ENCODE data around the gene GNB3. TPM values are rescaled to one million over a fixed set of nuclear protein-coding genes. Genes with fewer than 3 reads are reported as not detected.

GNB3 gene
- total RNA-seq, 1 experiment from 2014 or later, result 14.0 TPM

DNA sequence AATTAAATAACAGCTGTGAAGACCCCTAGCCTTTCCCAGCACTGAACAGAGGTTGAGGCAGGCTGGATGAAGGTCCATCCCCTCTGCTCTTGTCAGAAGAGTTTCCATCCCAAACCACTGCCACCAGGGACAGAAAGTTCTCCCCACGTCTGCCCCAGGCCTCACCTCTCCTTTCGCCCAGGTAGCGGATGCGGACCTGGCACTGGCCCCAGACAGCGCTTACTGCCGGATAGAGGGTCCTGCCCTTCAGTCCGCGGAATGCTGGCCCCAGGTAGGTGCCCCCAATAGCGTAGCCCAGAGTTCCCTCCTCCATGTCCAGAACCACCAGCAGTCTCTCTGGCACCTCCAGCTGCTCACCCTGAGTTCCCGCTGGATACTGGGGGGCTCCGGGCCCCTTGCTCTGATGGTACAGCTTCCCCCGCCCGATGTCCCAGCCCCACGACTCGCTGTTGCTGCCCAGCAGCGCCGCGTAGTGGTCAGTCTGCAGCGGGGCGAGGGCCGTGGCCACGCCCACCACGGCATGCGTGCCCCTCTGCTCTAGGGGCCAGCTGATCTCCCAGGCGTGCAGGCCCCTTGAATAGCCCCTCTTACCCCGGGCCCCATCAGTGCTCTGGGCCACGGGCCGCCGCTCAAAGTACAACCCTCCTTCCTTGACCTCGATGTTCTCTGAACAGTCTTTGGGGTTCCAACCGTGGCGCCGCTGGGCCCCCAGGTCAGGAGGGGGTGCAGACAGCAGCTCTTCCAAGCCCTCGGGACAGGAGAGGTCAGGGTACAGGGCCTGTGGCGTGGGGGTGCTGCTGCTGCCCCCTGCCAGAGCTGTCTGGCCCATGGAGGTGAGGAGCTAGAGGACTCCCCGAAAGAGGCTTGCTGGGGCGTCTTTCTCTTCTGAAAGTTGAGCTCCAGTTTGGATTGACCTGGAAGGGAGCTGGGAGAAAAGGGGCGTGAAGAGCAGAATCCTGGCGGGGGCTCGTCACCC, 31.6 kb downstream of the GNB3 start (continued):
- TF ChIP-seq RELA (CRISPR knock-in tag; IDR thresholded peaks at IDR 0.05; ENCODE audit: borderline replicate concordance) (no peak), TP53 (CRISPR knock-in tag; IDR thresholded peaks at IDR 0.05) (peak; percentile 38; the same call in 1 of the 2 replicates), NR1H2 (CRISPR knock-in tag; IDR thresholded peaks at IDR 0.05) (no peak), TEAD1 (CRISPR knock-in tag; IDR thresholded peaks at IDR 0.05) (peak; percentile 14; the same call in 1 of the 2 replicates), GRHL2 (CRISPR knock-in tag; IDR thresholded peaks at IDR 0.05; ENCODE audit: insufficient replicate concordance, severe bottlenecking) (no peak), OVOL2 (CRISPR knock-in tag; IDR thresholded peaks at IDR 0.05; ENCODE audit: borderline replicate concordance) (no peak), ZNF121 (CRISPR knock-in tag; IDR thresholded peaks at IDR 0.05) (no peak; the same call in 1 of the 2 replicates), ETV6 (CRISPR knock-in tag; IDR thresholded peaks at IDR 0.05) (no peak), JUN (CRISPR knock-in tag; IDR thresholded peaks at IDR 0.05) (no peak), ZNF317 (CRISPR knock-in tag; IDR thresholded peaks at IDR 0.05; ENCODE audit: borderline replicate concordance, low read depth) (no peak), CBFB (CRISPR knock-in tag; IDR thresholded peaks at IDR 0.05; ENCODE audit: low read depth) (no peak; the same call in 1 of the 2 replicates), SP1 (CRISPR knock-in tag; conservative IDR thresholded peaks at IDR 0.05) (peak; percentile 99), ZNF423 (CRISPR knock-in tag; IDR thresholded peaks at IDR 0.05) (no peak), FOXP1 (CRISPR knock-in tag; IDR thresholded peaks at IDR 0.05; ENCODE audit: borderline replicate concordance) (no peak)
- TF ChIP-seq, protein P1, sequence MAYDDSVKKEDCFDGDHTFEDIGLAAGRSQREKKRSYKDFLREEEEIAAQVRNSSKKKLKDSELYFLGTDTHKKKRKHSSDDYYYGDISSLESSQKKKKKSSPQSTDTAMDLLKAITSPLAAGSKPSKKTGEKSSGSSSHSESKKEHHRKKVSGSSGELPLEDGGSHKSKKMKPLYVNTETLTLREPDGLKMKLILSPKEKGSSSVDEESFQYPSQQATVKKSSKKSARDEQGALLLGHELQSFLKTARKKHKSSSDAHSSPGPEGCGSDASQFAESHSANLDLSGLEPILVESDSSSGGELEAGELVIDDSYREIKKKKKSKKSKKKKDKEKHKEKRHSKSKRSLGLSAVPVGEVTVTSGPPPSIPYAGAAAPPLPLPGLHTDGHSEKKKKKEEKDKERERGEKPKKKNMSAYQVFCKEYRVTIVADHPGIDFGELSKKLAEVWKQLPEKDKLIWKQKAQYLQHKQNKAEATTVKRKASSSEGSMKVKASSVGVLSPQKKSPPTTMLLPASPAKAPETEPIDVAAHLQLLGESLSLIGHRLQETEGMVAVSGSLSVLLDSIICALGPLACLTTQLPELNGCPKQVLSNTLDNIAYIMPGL (CRISPR knock-in tag; IDR thresholded peaks at IDR 0.05), result peak; percentile 78
- TF ChIP-seq, protein P2, sequence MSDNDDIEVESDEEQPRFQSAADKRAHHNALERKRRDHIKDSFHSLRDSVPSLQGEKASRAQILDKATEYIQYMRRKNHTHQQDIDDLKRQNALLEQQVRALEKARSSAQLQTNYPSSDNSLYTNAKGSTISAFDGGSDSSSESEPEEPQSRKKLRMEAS (CRISPR knock-in tag; IDR thresholded peaks at IDR 0.05), result peak; percentile 63; the same call in 1 of the 2 replicates
- TF ChIP-seq, protein P3, sequence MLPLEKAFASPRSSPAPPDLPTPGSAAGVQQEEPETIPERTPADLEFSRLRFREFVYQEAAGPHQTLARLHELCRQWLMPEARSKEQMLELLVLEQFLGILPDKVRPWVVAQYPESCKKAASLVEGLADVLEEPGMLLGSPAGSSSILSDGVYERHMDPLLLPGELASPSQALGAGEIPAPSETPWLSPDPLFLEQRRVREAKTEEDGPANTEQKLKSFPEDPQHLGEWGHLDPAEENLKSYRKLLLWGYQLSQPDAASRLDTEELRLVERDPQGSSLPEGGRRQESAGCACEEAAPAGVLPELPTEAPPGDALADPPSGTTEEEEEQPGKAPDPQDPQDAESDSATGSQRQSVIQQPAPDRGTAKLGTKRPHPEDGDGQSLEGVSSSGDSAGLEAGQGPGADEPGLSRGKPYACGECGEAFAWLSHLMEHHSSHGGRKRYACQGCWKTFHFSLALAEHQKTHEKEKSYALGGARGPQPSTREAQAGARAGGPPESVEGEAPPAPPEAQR (CRISPR knock-in tag; IDR thresholded peaks at IDR 0.05), result no peak
- TF ChIP-seq, protein P4, sequence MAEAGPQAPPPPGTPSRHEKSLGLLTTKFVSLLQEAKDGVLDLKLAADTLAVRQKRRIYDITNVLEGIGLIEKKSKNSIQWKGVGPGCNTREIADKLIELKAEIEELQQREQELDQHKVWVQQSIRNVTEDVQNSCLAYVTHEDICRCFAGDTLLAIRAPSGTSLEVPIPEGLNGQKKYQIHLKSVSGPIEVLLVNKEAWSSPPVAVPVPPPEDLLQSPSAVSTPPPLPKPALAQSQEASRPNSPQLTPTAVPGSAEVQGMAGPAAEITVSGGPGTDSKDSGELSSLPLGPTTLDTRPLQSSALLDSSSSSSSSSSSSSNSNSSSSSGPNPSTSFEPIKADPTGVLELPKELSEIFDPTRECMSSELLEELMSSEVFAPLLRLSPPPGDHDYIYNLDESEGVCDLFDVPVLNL (CRISPR knock-in tag; IDR thresholded peaks at IDR 0.05; ENCODE audit: borderline replicate concordance, low read depth), result no peak
- TF ChIP-seq, protein P5, sequence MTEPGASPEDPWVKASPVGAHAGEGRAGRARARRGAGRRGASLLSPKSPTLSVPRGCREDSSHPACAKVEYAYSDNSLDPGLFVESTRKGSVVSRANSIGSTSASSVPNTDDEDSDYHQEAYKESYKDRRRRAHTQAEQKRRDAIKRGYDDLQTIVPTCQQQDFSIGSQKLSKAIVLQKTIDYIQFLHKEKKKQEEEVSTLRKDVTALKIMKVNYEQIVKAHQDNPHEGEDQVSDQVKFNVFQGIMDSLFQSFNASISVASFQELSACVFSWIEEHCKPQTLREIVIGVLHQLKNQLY (CRISPR knock-in tag; IDR thresholded peaks at IDR 0.05), result 0 out of 2 replicates have a peak, but pooled peaks have one; percentile 75
- TF ChIP-seq, protein P6, sequence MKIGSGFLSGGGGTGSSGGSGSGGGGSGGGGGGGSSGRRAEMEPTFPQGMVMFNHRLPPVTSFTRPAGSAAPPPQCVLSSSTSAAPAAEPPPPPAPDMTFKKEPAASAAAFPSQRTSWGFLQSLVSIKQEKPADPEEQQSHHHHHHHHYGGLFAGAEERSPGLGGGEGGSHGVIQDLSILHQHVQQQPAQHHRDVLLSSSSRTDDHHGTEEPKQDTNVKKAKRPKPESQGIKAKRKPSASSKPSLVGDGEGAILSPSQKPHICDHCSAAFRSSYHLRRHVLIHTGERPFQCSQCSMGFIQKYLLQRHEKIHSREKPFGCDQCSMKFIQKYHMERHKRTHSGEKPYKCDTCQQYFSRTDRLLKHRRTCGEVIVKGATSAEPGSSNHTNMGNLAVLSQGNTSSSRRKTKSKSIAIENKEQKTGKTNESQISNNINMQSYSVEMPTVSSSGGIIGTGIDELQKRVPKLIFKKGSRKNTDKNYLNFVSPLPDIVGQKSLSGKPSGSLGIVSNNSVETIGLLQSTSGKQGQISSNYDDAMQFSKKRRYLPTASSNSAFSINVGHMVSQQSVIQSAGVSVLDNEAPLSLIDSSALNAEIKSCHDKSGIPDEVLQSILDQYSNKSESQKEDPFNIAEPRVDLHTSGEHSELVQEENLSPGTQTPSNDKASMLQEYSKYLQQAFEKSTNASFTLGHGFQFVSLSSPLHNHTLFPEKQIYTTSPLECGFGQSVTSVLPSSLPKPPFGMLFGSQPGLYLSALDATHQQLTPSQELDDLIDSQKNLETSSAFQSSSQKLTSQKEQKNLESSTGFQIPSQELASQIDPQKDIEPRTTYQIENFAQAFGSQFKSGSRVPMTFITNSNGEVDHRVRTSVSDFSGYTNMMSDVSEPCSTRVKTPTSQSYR (CRISPR knock-in tag; IDR thresholded peaks at IDR 0.05), result no peak
- TF ChIP-seq, protein P7, sequence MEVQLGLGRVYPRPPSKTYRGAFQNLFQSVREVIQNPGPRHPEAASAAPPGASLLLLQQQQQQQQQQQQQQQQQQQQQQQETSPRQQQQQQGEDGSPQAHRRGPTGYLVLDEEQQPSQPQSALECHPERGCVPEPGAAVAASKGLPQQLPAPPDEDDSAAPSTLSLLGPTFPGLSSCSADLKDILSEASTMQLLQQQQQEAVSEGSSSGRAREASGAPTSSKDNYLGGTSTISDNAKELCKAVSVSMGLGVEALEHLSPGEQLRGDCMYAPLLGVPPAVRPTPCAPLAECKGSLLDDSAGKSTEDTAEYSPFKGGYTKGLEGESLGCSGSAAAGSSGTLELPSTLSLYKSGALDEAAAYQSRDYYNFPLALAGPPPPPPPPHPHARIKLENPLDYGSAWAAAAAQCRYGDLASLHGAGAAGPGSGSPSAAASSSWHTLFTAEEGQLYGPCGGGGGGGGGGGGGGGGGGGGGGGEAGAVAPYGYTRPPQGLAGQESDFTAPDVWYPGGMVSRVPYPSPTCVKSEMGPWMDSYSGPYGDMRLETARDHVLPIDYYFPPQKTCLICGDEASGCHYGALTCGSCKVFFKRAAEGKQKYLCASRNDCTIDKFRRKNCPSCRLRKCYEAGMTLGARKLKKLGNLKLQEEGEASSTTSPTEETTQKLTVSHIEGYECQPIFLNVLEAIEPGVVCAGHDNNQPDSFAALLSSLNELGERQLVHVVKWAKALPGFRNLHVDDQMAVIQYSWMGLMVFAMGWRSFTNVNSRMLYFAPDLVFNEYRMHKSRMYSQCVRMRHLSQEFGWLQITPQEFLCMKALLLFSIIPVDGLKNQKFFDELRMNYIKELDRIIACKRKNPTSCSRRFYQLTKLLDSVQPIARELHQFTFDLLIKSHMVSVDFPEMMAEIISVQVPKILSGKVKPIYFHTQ (CRISPR knock-in tag; IDR thresholded peaks at IDR 0.05), result no peak

Data from WTC11 (cell line).